Natural killer cell (primary cell): ENCODE results near the gene CNIH1. TPM values are rescaled to one million over a fixed set of nuclear protein-coding genes. Genes with fewer than 3 reads are reported as not detected.

Experiments used
- ATAC-seq, 3 donors: fragments of 150-1000 bp in 2 of 3; fragments of 200-7000 bp in 1 of 3; cut with Tn5 transposase; 1 replicate in 1 of 3; 2 replicates in 2 of 3; pipeline ENCODE4 v1.10.0; 2021; ENCODE audit warnings: mild to moderate bottlenecking in 2 of 3, moderate library complexity in 2 of 3
- DNase-seq, 2 donors: peaks; one replicate each; pipeline versions ENCODE4 v3.0.0 to v3.0.0-alpha.2; 2013 to 2021; ENCODE audit warnings: mixed read lengths in 1 of 2
- H3K27ac ChIP-seq: one replicate; pipeline ENCODE4 v1.5.1; 2013; ENCODE audit warnings: mild to moderate bottlenecking, low read length
- H3K27me3 ChIP-seq: one replicate; pipeline ENCODE4 v1.6.1; 2013; ENCODE audit warnings: low read length; ENCODE audit not compliant: control insufficient read depth, insufficient read depth
- H3K36me3 ChIP-seq: one replicate; pipeline ENCODE4 v1.6.1; 2013; ENCODE audit warnings: low read length; ENCODE audit not compliant: control insufficient read depth, insufficient read depth
- H3K4me1 ChIP-seq: one replicate; pipeline ENCODE4 v1.6.1; 2013; ENCODE audit warnings: low read length; ENCODE audit not compliant: control insufficient read depth, insufficient read depth
- H3K4me3 ChIP-seq: one replicate; pipeline ENCODE4 v1.5.1; 2013; ENCODE audit warnings: low read length
- H3K9me3 ChIP-seq: one replicate; pipeline ENCODE4 v1.6.1; 2013; ENCODE audit warnings: low read length; ENCODE audit not compliant: control insufficient read depth, insufficient read depth
- H3K27ac Mint-ChIP-seq, 2 donors: one replicate each; pipeline ENCODE4 v1.8.0; 2022; ENCODE audit warnings: mild to moderate bottlenecking in 2 of 2, mixed read lengths in 2 of 2, moderate library complexity in 1 of 2
- H3K27me3 Mint-ChIP-seq, 2 donors: one replicate each; pipeline ENCODE4 v1.8.0; 2022; ENCODE audit warnings: low read depth in 2 of 2, mixed read lengths in 2 of 2
- H3K36me3 Mint-ChIP-seq: one replicate; pipeline ENCODE4 v1.8.0; 2022; ENCODE audit warnings: mixed read lengths
- H3K4me1 Mint-ChIP-seq, 2 donors: one replicate each; pipeline ENCODE4 v1.8.0; 2022; ENCODE audit warnings: mixed read lengths in 2 of 2
- H3K4me3 Mint-ChIP-seq: one replicate; pipeline ENCODE4 v1.8.0; 2022; ENCODE audit warnings: mild to moderate bottlenecking, moderate library complexity, mixed read lengths
- H3K9me3 Mint-ChIP-seq, 2 donors: one replicate each; pipeline ENCODE4 v1.8.0; 2022; ENCODE audit warnings: mixed read lengths in 2 of 2
- WGBS: methylation state at CpG from one replicate; pipeline ENCODE4 v1.1.7; 2013; ENCODE audit warnings: missing lambda C conversion rate; ENCODE audit not compliant: insufficient coverage; 5-methylcytosine and 5-hydroxymethylcytosine counted together
- intact Hi-C: fragments of 100-400 bp; cut with micrococcal nuclease; formaldehyde crosslinking; loops from one replicate; pipeline ENCODE4 v1.14.2; 2022
- total RNA-seq, 4 donors: library from RNA; stranded (reverse); fragments of 120-200 nt in 1 of 4; gene quantifications; one replicate each; pipeline versions ENCODE4 v1.2.3 to v1.2.4, GENCODE V29; 2013 to 2022
- TF ChIP-seq, protein P1 (sequence below): fragments of 200-600 bp; IDR thresholded peaks from one replicate; pipeline ENCODE4 v1.8.0; 2022; ENCODE audit warnings: antibody characterized with exemption

CNIH1 gene
- total RNA-seq, 3 donors from 2014 or later (not counting 1 experiment from before 2014, with no cell fraction given) = 20.4 to 30.9 (median 25.7) TPM

DNA sequence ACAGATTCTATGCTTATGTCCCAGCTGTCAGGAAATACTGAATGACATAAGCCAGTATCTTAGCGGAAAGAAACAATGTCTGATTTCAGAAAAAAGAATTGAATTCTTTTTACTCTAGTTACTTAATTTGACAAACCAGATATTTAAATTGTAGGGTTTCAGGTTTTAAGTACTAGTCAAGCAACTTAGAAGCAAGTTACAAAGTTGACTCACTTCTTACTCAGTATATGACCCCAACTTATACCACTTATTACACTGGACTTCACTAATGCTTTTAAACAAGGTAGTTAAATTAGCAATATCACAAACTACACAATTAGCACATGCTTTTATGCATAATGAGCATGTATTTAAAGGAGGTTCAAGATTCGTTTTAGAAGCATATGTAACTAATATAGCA is 40.5 kb upstream of the CNIH1 start:
- H3K36me3 ChIP-seq = peaks cover 48% of the 10 kb centered on the region
- Mint-ChIP-seq H3K4me1 (peaks cover 24 to 36% of the 10 kb centered on the region in 2 donors), H3K27me3 (no peaks in the 10 kb centered on the region), H3K9me3 (no peaks in the 10 kb centered on the region), H3K27ac (no peak overlapping the region), H3K36me3 (no peaks in the 10 kb centered on the region), H3K4me3 (no peak overlapping the region)
- no peaks in the 10 kb centered on the region for H3K9me3 ChIP-seq
- H3K27me3 ChIP-seq = no peaks in the 10 kb centered on the region
- no peak overlapping the region for H3K4me3 ChIP-seq
- DNase-seq = no peak
- WGBS = no CpG with 5 or more reads among the region's 2 CpGs
- no peak overlapping the region for H3K27ac ChIP-seq
- H3K4me1 ChIP-seq = no peaks in the 10 kb centered on the region
- TF ChIP-seq, protein P1, sequence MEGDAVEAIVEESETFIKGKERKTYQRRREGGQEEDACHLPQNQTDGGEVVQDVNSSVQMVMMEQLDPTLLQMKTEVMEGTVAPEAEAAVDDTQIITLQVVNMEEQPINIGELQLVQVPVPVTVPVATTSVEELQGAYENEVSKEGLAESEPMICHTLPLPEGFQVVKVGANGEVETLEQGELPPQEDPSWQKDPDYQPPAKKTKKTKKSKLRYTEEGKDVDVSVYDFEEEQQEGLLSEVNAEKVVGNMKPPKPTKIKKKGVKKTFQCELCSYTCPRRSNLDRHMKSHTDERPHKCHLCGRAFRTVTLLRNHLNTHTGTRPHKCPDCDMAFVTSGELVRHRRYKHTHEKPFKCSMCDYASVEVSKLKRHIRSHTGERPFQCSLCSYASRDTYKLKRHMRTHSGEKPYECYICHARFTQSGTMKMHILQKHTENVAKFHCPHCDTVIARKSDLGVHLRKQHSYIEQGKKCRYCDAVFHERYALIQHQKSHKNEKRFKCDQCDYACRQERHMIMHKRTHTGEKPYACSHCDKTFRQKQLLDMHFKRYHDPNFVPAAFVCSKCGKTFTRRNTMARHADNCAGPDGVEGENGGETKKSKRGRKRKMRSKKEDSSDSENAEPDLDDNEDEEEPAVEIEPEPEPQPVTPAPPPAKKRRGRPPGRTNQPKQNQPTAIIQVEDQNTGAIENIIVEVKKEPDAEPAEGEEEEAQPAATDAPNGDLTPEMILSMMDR = no peak
- intact Hi-C loops = no loop called here
- ATAC-seq = no peak

DNA sequence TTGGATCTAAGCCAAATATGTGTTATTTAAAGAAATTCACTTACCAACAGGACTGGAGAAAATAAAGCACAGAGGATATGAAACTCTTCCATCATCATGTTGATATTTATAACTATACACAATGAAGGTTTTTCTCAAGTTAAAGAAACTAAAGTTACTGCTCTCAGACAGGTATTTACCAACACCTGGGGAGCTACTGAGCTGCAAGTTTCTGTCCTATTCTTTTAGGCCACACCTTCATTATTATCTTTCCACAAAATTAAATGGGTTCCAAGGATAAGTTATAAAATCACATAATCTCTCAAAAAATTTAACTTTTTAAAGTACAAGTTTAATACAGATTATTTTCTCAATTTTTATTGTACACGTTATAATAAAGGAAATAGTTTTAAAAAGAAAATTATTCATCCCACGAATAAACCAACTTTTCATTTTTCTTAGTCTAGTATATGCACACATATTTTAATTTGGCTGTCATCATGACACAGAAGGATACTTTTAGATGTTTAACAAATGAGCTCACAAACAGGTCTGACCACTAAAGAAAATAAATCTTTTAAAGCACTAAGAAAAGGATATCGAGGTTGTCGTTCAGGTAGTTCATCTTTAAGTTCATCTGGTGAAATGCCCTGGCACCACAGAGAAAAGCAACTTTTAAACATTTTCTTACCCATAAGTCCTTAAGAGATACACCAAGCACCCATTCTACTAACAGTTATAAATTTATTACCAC is 39.8 kb upstream of the CNIH1 start:
- no peak for DNase-seq
- no peaks in the 10 kb centered on the region for H3K27me3 ChIP-seq
- Mint-ChIP-seq H3K27me3 (no peaks in the 10 kb centered on the region), H3K27ac (no peak overlapping the region), H3K9me3 (no peaks in the 10 kb centered on the region), H3K36me3 (no peaks in the 10 kb centered on the region), H3K4me3 (no peak overlapping the region), H3K4me1 (peaks cover 21 to 29% of the 10 kb centered on the region in 2 donors)
- peaks cover 52% of the 10 kb centered on the region for H3K36me3 ChIP-seq
- TF ChIP-seq, protein P1 = no peak
- H3K27ac ChIP-seq = no peak overlapping the region
- intact Hi-C loops = no loop called here
- WGBS = 99% methylated on average over 3 of the region's 4 CpGs
- no peaks in the 10 kb centered on the region for H3K9me3 ChIP-seq
- H3K4me1 ChIP-seq = no peaks in the 10 kb centered on the region
- no peak overlapping the region for H3K4me3 ChIP-seq
- ATAC-seq = no peak

DNA sequence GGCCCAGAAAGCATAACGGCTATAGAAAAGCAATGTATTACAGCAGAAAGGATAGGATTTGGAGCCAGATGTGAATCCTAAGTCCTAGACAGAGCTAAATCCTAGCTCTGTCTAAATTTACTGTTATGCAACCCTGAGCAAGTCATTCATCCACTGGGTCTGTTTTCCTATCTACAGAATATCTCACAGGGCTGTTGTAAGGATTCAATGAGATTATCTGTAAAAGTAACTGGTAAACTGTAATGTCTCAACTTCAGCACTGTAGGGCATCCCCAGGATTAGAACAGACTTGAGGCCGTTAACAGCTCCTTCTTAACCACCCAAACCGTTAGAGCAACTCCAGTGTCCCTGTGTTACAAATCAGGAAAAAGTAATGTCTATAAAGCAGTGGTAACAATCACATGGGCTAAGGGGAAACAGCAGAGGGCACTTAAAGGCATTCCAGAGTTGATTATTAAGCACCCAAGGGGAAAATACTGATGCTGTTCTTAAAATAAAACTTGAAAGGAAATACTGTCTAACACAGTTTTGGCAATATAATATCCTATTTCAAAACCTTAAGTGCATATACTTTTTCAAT is 37.6 kb upstream of the CNIH1 start:
- Histone ChIP-seq H3K4me3 (no peak overlapping the region), H3K36me3 (peaks cover 67% of the 10 kb centered on the region), H3K4me1 (no peaks in the 10 kb centered on the region), H3K27me3 (no peaks in the 10 kb centered on the region), H3K9me3 (no peaks in the 10 kb centered on the region), H3K27ac (no peak overlapping the region)
- ATAC-seq = no peak
- intact Hi-C loops = no loop called here
- 89% methylated on average over 2 of the region's 3 CpGs for WGBS
- Mint-ChIP-seq H3K4me1 (peaks cover 11 to 12% of the 10 kb centered on the region in 2 donors), H3K27me3 (no peaks in the 10 kb centered on the region), H3K27ac (no peak overlapping the region), H3K9me3 (no peaks in the 10 kb centered on the region), H3K36me3 (no peaks in the 10 kb centered on the region), H3K4me3 (no peak overlapping the region)
- DNase-seq = no peak
- TF ChIP-seq, protein P1 = no peak
